ENCODE data around the gene AUP1.

The AUP1 gene

DNA sequence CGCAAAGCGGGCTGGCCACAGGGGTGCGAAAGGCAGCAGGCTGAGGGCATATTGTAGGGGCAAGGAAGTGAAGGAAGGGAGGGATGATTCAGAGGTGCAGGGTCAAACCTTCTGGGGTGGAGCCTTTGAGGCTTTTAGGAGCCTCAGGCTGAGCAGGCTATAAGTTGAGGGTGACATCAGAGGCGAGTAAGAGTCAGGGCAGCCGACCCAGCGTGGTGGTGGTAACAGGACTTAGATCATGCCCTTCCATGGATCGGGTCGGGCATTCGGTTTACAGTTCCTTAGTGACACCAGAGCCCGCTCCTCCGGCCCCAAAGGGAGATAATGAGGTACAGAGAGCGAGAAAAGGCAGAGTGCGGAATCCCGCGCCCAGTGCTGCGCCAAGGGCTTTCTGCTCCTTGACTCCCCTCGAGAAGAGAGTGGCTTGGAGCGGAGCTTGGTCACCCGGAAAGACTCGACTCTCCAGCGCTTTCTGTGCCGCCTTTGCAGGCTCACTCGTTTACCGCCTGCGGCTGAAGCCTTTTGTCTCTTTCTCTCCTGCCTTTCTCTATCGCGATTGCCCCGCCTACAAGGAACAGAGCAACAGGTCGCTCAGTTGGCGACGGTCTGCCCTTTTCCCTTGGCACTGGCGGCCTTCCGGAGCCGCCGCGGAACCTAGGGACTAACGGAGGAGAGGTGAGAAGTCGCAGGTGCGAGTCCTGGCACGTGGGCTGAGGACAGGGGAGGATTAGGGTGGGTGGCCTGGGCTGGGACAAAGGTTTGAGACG lies 30.8 kb downstream of the AUP1 start:
- Histone ChIP-seq H3K36me3 (ENCODE audit: control insufficient read depth, insufficient read depth, low read length) (peaks cover 1% of the 10 kb centered on the region), H3K27me3 (replicated peaks; ENCODE audit: control insufficient read depth, insufficient read depth, low read length, poor library complexity, severe bottlenecking) (peaks cover 49% of the 10 kb centered on the region), H3K4me1 (ENCODE audit: control insufficient read depth, insufficient read depth, low read length, poor library complexity, severe bottlenecking) (peaks cover 37% of the 10 kb centered on the region), H3K27ac (ENCODE audit: insufficient read depth, low read length, poor library complexity, severe bottlenecking) (no peak overlapping the region), H3K4me3 (ENCODE audit: insufficient read depth, low read depth, low read length, poor library complexity, severe bottlenecking) (peak overlapping the region; percentile 66), H3K9me3 (ENCODE audit: control insufficient read depth, low read length) (no peaks in the 10 kb centered on the region)
- no peak for DNase-seq

GRCh38 chr2:74497777-74498499 lies 31.6 kb downstream of the AUP1 start:
- peaks cover 8% of the 10 kb centered on the region for H3K36me3 ChIP-seq (ENCODE audit: control insufficient read depth, insufficient read depth, low read length)
- H3K9me3 ChIP-seq (ENCODE audit: control insufficient read depth, low read length): no peaks in the 10 kb centered on the region
- H3K4me1 ChIP-seq (ENCODE audit: control insufficient read depth, insufficient read depth, low read length, poor library complexity, severe bottlenecking): peaks cover 29% of the 10 kb centered on the region
- H3K27me3 ChIP-seq (replicated peaks; ENCODE audit: control insufficient read depth, insufficient read depth, low read length, poor library complexity, severe bottlenecking): peaks cover 42% of the 10 kb centered on the region
- DNase-seq: no peak
- no peak overlapping the region for H3K27ac ChIP-seq (ENCODE audit: insufficient read depth, low read length, poor library complexity, severe bottlenecking)
- H3K4me3 ChIP-seq (ENCODE audit: insufficient read depth, low read depth, low read length, poor library complexity, severe bottlenecking): peak overlapping the region; percentile 66

GRCh38 chr2:74496997-74497776 lies 32.3 kb downstream of the AUP1 start:
- no peak for DNase-seq
- Histone ChIP-seq H3K27me3 (replicated peaks; ENCODE audit: control insufficient read depth, insufficient read depth, low read length, poor library complexity, severe bottlenecking) (peaks cover 34% of the 10 kb centered on the region), H3K4me1 (ENCODE audit: control insufficient read depth, insufficient read depth, low read length, poor library complexity, severe bottlenecking) (peaks cover 22% of the 10 kb centered on the region), H3K9me3 (ENCODE audit: control insufficient read depth, low read length) (no peaks in the 10 kb centered on the region), H3K36me3 (ENCODE audit: control insufficient read depth, insufficient read depth, low read length) (peaks cover 16% of the 10 kb centered on the region), H3K27ac (ENCODE audit: insufficient read depth, low read length, poor library complexity, severe bottlenecking) (no peak overlapping the region), H3K4me3 (ENCODE audit: insufficient read depth, low read depth, low read length, poor library complexity, severe bottlenecking) (no peak overlapping the region)

DNA sequence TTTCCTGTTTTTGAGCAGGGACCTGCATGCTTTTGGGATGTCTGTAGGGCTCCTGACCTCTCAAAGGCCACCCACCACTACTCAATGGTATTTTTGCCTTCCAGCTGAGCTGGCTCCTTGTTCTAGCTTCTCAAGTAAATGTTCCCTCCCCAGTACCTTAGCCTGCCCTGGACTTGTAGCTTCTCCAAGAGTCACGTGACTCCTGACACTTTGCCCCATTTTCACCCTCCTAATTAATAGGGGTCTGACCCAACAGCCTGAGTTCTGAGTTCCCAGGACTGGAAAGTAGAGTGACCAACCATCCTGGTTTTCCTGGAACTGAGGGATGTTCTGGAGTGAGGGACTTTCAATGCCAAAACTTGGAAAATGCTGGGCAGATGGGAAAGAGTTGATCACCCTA lies 34.1 kb downstream of the AUP1 start:
- Histone ChIP-seq H3K4me3 (ENCODE audit: insufficient read depth, low read depth, low read length, poor library complexity, severe bottlenecking) (no peak overlapping the region), H3K4me1 (ENCODE audit: control insufficient read depth, insufficient read depth, low read length, poor library complexity, severe bottlenecking) (peaks cover 22% of the 10 kb centered on the region), H3K27ac (ENCODE audit: insufficient read depth, low read length, poor library complexity, severe bottlenecking) (no peak overlapping the region), H3K9me3 (ENCODE audit: control insufficient read depth, low read length) (no peaks in the 10 kb centered on the region), H3K27me3 (replicated peaks; ENCODE audit: control insufficient read depth, insufficient read depth, low read length, poor library complexity, severe bottlenecking) (peaks cover 22% of the 10 kb centered on the region), H3K36me3 (ENCODE audit: control insufficient read depth, insufficient read depth, low read length) (peaks cover 33% of the 10 kb centered on the region)
- DNase-seq: no peak

DNA sequence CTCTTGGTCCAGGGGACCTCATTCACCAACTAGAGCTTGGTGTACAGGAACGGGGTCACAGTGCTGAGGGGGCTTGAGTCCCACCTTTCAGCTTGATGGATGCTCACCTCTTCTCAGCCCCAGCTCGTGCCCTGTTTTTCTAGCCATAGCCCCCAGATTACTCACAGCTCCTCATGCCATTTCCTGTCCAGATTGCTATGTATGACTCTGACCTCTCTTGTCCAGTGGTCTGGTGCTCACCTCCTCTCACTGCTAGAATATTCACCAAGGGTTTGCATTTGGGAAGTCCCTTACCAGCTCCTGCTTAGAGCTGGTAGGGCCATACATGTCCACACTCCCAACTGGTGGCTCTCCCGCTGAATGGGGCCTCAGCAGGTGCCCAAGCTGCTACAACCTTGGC lies 36.0 kb downstream of the AUP1 start:
- no peak for DNase-seq
- H3K4me1 ChIP-seq (ENCODE audit: control insufficient read depth, insufficient read depth, low read length, poor library complexity, severe bottlenecking): peaks cover 12% of the 10 kb centered on the region
- no peak overlapping the region for H3K4me3 ChIP-seq (ENCODE audit: insufficient read depth, low read depth, low read length, poor library complexity, severe bottlenecking)
- H3K27me3 ChIP-seq (replicated peaks; ENCODE audit: control insufficient read depth, insufficient read depth, low read length, poor library complexity, severe bottlenecking): peaks cover 5% of the 10 kb centered on the region
- H3K27ac ChIP-seq (ENCODE audit: insufficient read depth, low read length, poor library complexity, severe bottlenecking): no peak overlapping the region
- H3K36me3 ChIP-seq (ENCODE audit: control insufficient read depth, insufficient read depth, low read length): peaks cover 40% of the 10 kb centered on the region
- no peaks in the 10 kb centered on the region for H3K9me3 ChIP-seq (ENCODE audit: control insufficient read depth, low read length)

- no peaks in the 10 kb centered on the region for H3K4me1 ChIP-seq (ENCODE audit: control insufficient read depth, insufficient read depth, low read length, poor library complexity, severe bottlenecking)
- no peaks in the 10 kb centered on the region for H3K9me3 ChIP-seq (ENCODE audit: control insufficient read depth, low read length)
- no peak for DNase-seq
- no peaks in the 10 kb centered on the region for H3K27me3 ChIP-seq (replicated peaks; ENCODE audit: control insufficient read depth, insufficient read depth, low read length, poor library complexity, severe bottlenecking)
- H3K27ac ChIP-seq (ENCODE audit: insufficient read depth, low read length, poor library complexity, severe bottlenecking): no peak overlapping the region
- peaks cover 43% of the 10 kb centered on the region for H3K36me3 ChIP-seq (ENCODE audit: control insufficient read depth, insufficient read depth, low read length)
- H3K4me3 ChIP-seq (ENCODE audit: insufficient read depth, low read depth, low read length, poor library complexity, severe bottlenecking): no peak overlapping the region
Observed at GRCh38 chr2:74491648-74492544, 37.6 kb downstream of the AUP1 start.

GRCh38 chr2:74489906-74490305 lies 39.6 kb downstream of the AUP1 start:
- Histone ChIP-seq H3K27ac (ENCODE audit: insufficient read depth, low read length, poor library complexity, severe bottlenecking) (no peak overlapping the region), H3K36me3 (ENCODE audit: control insufficient read depth, insufficient read depth, low read length) (peaks cover 51% of the 10 kb centered on the region), H3K4me1 (ENCODE audit: control insufficient read depth, insufficient read depth, low read length, poor library complexity, severe bottlenecking) (no peaks in the 10 kb centered on the region), H3K9me3 (ENCODE audit: control insufficient read depth, low read length) (no peaks in the 10 kb centered on the region), H3K4me3 (ENCODE audit: insufficient read depth, low read depth, low read length, poor library complexity, severe bottlenecking) (no peak overlapping the region), H3K27me3 (replicated peaks; ENCODE audit: control insufficient read depth, insufficient read depth, low read length, poor library complexity, severe bottlenecking) (no peaks in the 10 kb centered on the region)
- DNase-seq: no peak

GRCh38 chr2:74488643-74489481 lies 40.6 kb downstream of the AUP1 start:
- DNase-seq: no peak
- Histone ChIP-seq H3K9me3 (ENCODE audit: control insufficient read depth, low read length) (no peaks in the 10 kb centered on the region), H3K27me3 (replicated peaks; ENCODE audit: control insufficient read depth, insufficient read depth, low read length, poor library complexity, severe bottlenecking) (no peaks in the 10 kb centered on the region), H3K4me1 (ENCODE audit: control insufficient read depth, insufficient read depth, low read length, poor library complexity, severe bottlenecking) (no peaks in the 10 kb centered on the region), H3K36me3 (ENCODE audit: control insufficient read depth, insufficient read depth, low read length) (peaks cover 51% of the 10 kb centered on the region), H3K27ac (ENCODE audit: insufficient read depth, low read length, poor library complexity, severe bottlenecking) (no peak overlapping the region), H3K4me3 (ENCODE audit: insufficient read depth, low read depth, low read length, poor library complexity, severe bottlenecking) (no peak overlapping the region)

- peaks cover 25% of the 10 kb centered on the region for H3K36me3 ChIP-seq (ENCODE audit: control insufficient read depth, insufficient read depth, low read length)
- no peak overlapping the region for H3K4me3 ChIP-seq (ENCODE audit: insufficient read depth, low read depth, low read length, poor library complexity, severe bottlenecking)
- DNase-seq: no peak
- no peaks in the 10 kb centered on the region for H3K9me3 ChIP-seq (ENCODE audit: control insufficient read depth, low read length)
- no peak overlapping the region for H3K27ac ChIP-seq (ENCODE audit: insufficient read depth, low read length, poor library complexity, severe bottlenecking)
- H3K4me1 ChIP-seq (ENCODE audit: control insufficient read depth, insufficient read depth, low read length, poor library complexity, severe bottlenecking): peaks cover 16% of the 10 kb centered on the region
- no peaks in the 10 kb centered on the region for H3K27me3 ChIP-seq (replicated peaks; ENCODE audit: control insufficient read depth, insufficient read depth, low read length, poor library complexity, severe bottlenecking)
Observed at GRCh38 chr2:74486141-74486540, 43.4 kb downstream of the AUP1 start.
